ENCODE results near the gene RAMP2. TPM values are rescaled to one million over a fixed set of nuclear protein-coding genes. Genes with fewer than 3 reads are reported as not detected.

RAMP2 gene
- total and polyA plus RNA-seq, 2 of the 13 experiments (the other 11 are each of a cell fraction or from before 2014, with no cell fraction given): 1.4 to 5.2 TPM

- TF ChIP-seq ARID4A (CRISPR knock-in tag; IDR thresholded peaks at IDR 0.05; ENCODE audit: borderline replicate concordance) (peak; percentile 94), ZNF660 (CRISPR knock-in tag; IDR thresholded peaks at IDR 0.05; ENCODE audit: borderline replicate concordance, low read depth) (0 out of 2 replicates have a peak, but pooled peaks have one; percentile 39), ZNF207 (IDR thresholded peaks at IDR 0.05; ENCODE audit: borderline replicate concordance) (no peak), TSC22D2 (CRISPR knock-in tag; IDR thresholded peaks at IDR 0.05; ENCODE audit: borderline replicate concordance) (peak; percentile 79), ADNP (CRISPR knock-in tag; IDR thresholded peaks at IDR 0.05) (no peak), ZMYM3 (CRISPR knock-in tag; IDR thresholded peaks at IDR 0.05) (peak; percentile 93), KAT2B (IDR thresholded peaks at IDR 0.05; ENCODE audit: borderline replicate concordance, low read depth, low read length) (peak; percentile 17; the same call in 1 of the 2 replicates), DDIT3 (CRISPR knock-in tag; IDR thresholded peaks at IDR 0.05) (no peak), NPAS2 (CRISPR knock-in tag; IDR thresholded peaks at IDR 0.05; ENCODE audit: borderline replicate concordance) (no peak), ZNF337 (CRISPR knock-in tag; IDR thresholded peaks at IDR 0.05; ENCODE audit: borderline replicate concordance, low read depth) (peak; percentile 92; the same call in 1 of the 2 replicates), FOXO1 (CRISPR knock-in tag; IDR thresholded peaks at IDR 0.05) (peak; percentile 79), SOX5 (CRISPR knock-in tag; IDR thresholded peaks at IDR 0.05; ENCODE audit: borderline replicate concordance) (peak; percentile 30; the same call in 1 of the 2 replicates), CCAR2 (optimal IDR thresholded peaks at IDR 0.05; ENCODE audit: low read depth, low read length) (peak; percentile 47), ZBTB46 (CRISPR knock-in tag; IDR thresholded peaks at IDR 0.05; ENCODE audit: borderline replicate concordance) (no peak), ZNF687 (CRISPR knock-in tag; IDR thresholded peaks at IDR 0.05) (peak; percentile 99), SRSF4 (IDR thresholded peaks at IDR 0.05; ENCODE audit: low read depth, low read length, poor library complexity, severe bottlenecking) (no peak), IRF2 (CRISPR knock-in tag; IDR thresholded peaks at IDR 0.05) (peak; percentile 99)
These were observed 37.7 kb downstream of the RAMP2 start, which contains the start of the genes CNTD1 and COA3 (continued) for GRCh38 chr17:42798383-42799380.
